Mesodermal cell (in vitro differentiated cells): ENCODE measurements around the gene TRAPPC3L.
"Not testable (repeated sequence)": the region's sequence is repeated elsewhere in the genome, so short reads cannot be mapped to it uniquely, and the experiment has no call there.

Experiments used
- H3K27ac ChIP-seq: 2 replicates; pipeline ENCODE4 v1.7.0; 2013; ENCODE audit warnings: mild to moderate bottlenecking, low read depth, low read length, moderate library complexity; ENCODE audit not compliant: severe bottlenecking
- H3K36me3 ChIP-seq: 2 replicates; pipeline ENCODE4 v1.7.1; 2013; ENCODE audit warnings: mild to moderate bottlenecking, low read length, moderate library complexity; ENCODE audit not compliant: control insufficient read depth, insufficient read depth
- H3K4me1 ChIP-seq: one replicate; pipeline ENCODE4 v1.7.1; 2013; ENCODE audit warnings: mild to moderate bottlenecking, low read length; ENCODE audit not compliant: insufficient read depth, control insufficient read depth, poor library complexity, severe bottlenecking
- H3K4me3 ChIP-seq: 2 replicates; pipeline ENCODE4 v1.7.0; 2013; ENCODE audit warnings: low read length, control low read depth, mild to moderate bottlenecking; ENCODE audit not compliant: insufficient read depth, poor library complexity, severe bottlenecking; ENCODE audit errors: extremely low read depth
- H3K9me3 ChIP-seq: 2 replicates; pipeline ENCODE4 v1.7.1; 2013; ENCODE audit warnings: mild to moderate bottlenecking, low read length, moderate library complexity; ENCODE audit not compliant: control insufficient read depth
- whole genome bisulfite sequencing, 2 experiments: methylation state at CpG; one replicate each; pipeline ENCODE4 v1.1.5; 2013; ENCODE audit warnings: missing lambda C conversion rate in 2 of 2; ENCODE audit not compliant: insufficient coverage in 2 of 2; 5-methylcytosine and 5-hydroxymethylcytosine counted together

TRAPPC3L gene

GRCh38 chr6:116513224-116513875, 32.1 kb downstream of the TRAPPC3L start:
- Histone ChIP-seq H3K36me3 (peaks cover 4% of the 10 kb centered on the region), H3K4me3 (no peak overlapping the region), H3K27ac (no peak overlapping the region), H3K4me1 (no peaks in the 10 kb centered on the region), H3K9me3 (peaks cover 3% of the 10 kb centered on the region)
- 89 to 96% methylated on average over 1 to 2 of the region's 2 CpGs for WGBS, 2 experiments

- Histone ChIP-seq H3K4me3 (no peak overlapping the region), H3K27ac (no peak overlapping the region), H3K9me3 (peaks cover 3% of the 10 kb centered on the region), H3K36me3 (peaks cover 4% of the 10 kb centered on the region), H3K4me1 (no peaks in the 10 kb centered on the region)
Measured at GRCh38 chr6:116512734-116513133, 32.8 kb downstream of the TRAPPC3L start.

GRCh38 chr6:116512111-116512559, 33.3 kb downstream of the TRAPPC3L start:
- Histone ChIP-seq H3K27ac (peak overlapping the region; percentile 85), H3K36me3 (peaks cover 4% of the 10 kb centered on the region), H3K4me3 (peak overlapping the region; percentile 12), H3K9me3 (peaks cover 3% of the 10 kb centered on the region), H3K4me1 (no peaks in the 10 kb centered on the region)
- 87 to 100% methylated on average over 1 to 3 of the region's 4 CpGs for WGBS, 2 experiments

GRCh38 chr6:116511424-116512110, 33.9 kb downstream of the TRAPPC3L start, which contains the start of gene CALHM5:
Gene CALHM5, plus strand, starts transcription at chr6:116511639. Its CDS starts 58 bp downstream, at chr6:116511697.
- H3K9me3 ChIP-seq: peaks cover 3% of the 10 kb centered on the region
- H3K4me1 ChIP-seq: no peaks in the 10 kb centered on the region
- no peaks in the 10 kb centered on the region for H3K36me3 ChIP-seq
- peak within 1 kb of the TSS; percentile 12 for H3K4me3 ChIP-seq
- H3K27ac ChIP-seq: peak within 1 kb of the TSS; percentile 85
- WGBS, 2 experiments: 59 to 69% methylated on average over 8 to 9 of the region's 10 CpGs

GRCh38 chr6:116508527-116508926, 37.0 kb downstream of the TRAPPC3L start:
- Histone ChIP-seq H3K9me3 (peaks cover 3% of the 10 kb centered on the region), H3K27ac (no peak overlapping the region), H3K36me3 (no peaks in the 10 kb centered on the region), H3K4me3 (no peak overlapping the region), H3K4me1 (no peaks in the 10 kb centered on the region)

- WGBS, 2 experiments: 100% methylated on average over 1 of the region's 3 CpGs; no CpG with 5 or more reads in 1 of the 2 experiments
- H3K9me3 ChIP-seq: peaks cover 3% of the 10 kb centered on the region
Measured at GRCh38 chr6:116507324-116507723, 38.2 kb downstream of the TRAPPC3L start.

GRCh38 chr6:116500969-116501433, 44.5 kb downstream of the TRAPPC3L start:
- Histone ChIP-seq H3K27ac (no peak overlapping the region), H3K9me3 (no peaks in the 10 kb centered on the region), H3K4me1 (peaks cover 4% of the 10 kb centered on the region), H3K4me3 (no peak overlapping the region), H3K36me3 (no peaks in the 10 kb centered on the region)
- 80 to 85% methylated on average over 4 to 9 of the region's 9 CpGs for WGBS, 2 experiments

More at GRCh38 chr6:116507324-116507723, 38.2 kb downstream of the TRAPPC3L start:
- H3K36me3 ChIP-seq: no peaks in the 10 kb centered on the region
- H3K4me3 ChIP-seq: no peak overlapping the region
- no peak overlapping the region for H3K27ac ChIP-seq
- H3K4me1 ChIP-seq: no peaks in the 10 kb centered on the region

- peaks cover 4% of the 10 kb centered on the region for H3K4me1 ChIP-seq
- no peak overlapping the region for H3K27ac ChIP-seq
- H3K4me3 ChIP-seq: no peak overlapping the region
- 90 to 91% methylated on average over 3 of the region's 3 CpGs for WGBS, 2 experiments
- H3K36me3 ChIP-seq: no peaks in the 10 kb centered on the region
- H3K9me3 ChIP-seq: no peaks in the 10 kb centered on the region
Measured at GRCh38 chr6:116497113-116497676, 48.3 kb downstream of the TRAPPC3L start.

- not testable (repeated sequence) for H3K27ac ChIP-seq, H3K4me3 ChIP-seq, H3K4me1 ChIP-seq, H3K9me3 ChIP-seq, H3K36me3 ChIP-seq
- WGBS, 2 experiments: no CpG with 5 or more reads among the region's 1 CpG
Measured at GRCh38 chr6:116495161-116495560, 50.3 kb downstream of the TRAPPC3L start.

GRCh38 chr6:116492331-116493067, 53.0 kb downstream of the TRAPPC3L start:
- no peaks in the 10 kb centered on the region for H3K36me3 ChIP-seq
- H3K4me1 ChIP-seq: no peaks in the 10 kb centered on the region
- no peak overlapping the region for H3K4me3 ChIP-seq
- H3K9me3 ChIP-seq: no peaks in the 10 kb centered on the region
- peak overlapping the region; percentile 49 for H3K27ac ChIP-seq
- WGBS, 2 experiments: 60 to 82% methylated on average over 2 to 3 of the region's 6 CpGs
